Central memory CD4-positive, alpha-beta T cell (primary cell): ENCODE measurements around the gene PPP2R5C.

ENCODE experiments used
- DNase-seq: peaks from one replicate; pipeline ENCODE4 v3.0.0; 2022

Gene PPP2R5C

GRCh38 chr14:101895256-101895655 is 133.7 kb downstream of the PPP2R5C start:
- no peak for DNase-seq

- DNase-seq = no peak
These were observed 135.8 kb downstream of the PPP2R5C start for GRCh38 chr14:101897326-101897725.

GRCh38 chr14:101898416-101898815 is 136.9 kb downstream of the PPP2R5C start:
- DNase-seq = no peak

- DNase-seq = no peak
These were observed 137.8 kb downstream of the PPP2R5C start for GRCh38 chr14:101899263-101899662.

- no peak for DNase-seq
These were observed 138.7 kb downstream of the PPP2R5C start for GRCh38 chr14:101900253-101900652.

- DNase-seq = no peak
These were observed 141.6 kb downstream of the PPP2R5C start for GRCh38 chr14:101903111-101903561.

- no peak for DNase-seq
These were observed 144.1 kb downstream of the PPP2R5C start for GRCh38 chr14:101905614-101906013.

GRCh38 chr14:101906645-101907044 is 145.1 kb downstream of the PPP2R5C start:
- DNase-seq = no peak

GRCh38 chr14:101907619-101908018 is 146.1 kb downstream of the PPP2R5C start:
- no peak for DNase-seq

- DNase-seq = no peak
These were observed 147.3 kb downstream of the PPP2R5C start for GRCh38 chr14:101908795-101909194.

- no peak for DNase-seq
These were observed 148.0 kb downstream of the PPP2R5C start for GRCh38 chr14:101909371-101910096.

- no peak for DNase-seq
These were observed 151.3 kb downstream of the PPP2R5C start for GRCh38 chr14:101912841-101913240.

GRCh38 chr14:101914083-101914482 is 152.6 kb downstream of the PPP2R5C start:
- no peak for DNase-seq

- no peak for DNase-seq
These were observed 154.6 kb downstream of the PPP2R5C start for GRCh38 chr14:101915871-101916815.

- no peak for DNase-seq
These were observed 155.4 kb downstream of the PPP2R5C start for GRCh38 chr14:101916816-101917412.

GRCh38 chr14:101917413-101918017 is 156.0 kb downstream of the PPP2R5C start:
- no peak for DNase-seq

- no peak for DNase-seq
These were observed 156.8 kb downstream of the PPP2R5C start for GRCh38 chr14:101918065-101918989.

- DNase-seq = no peak
These were observed 158.8 kb downstream of the PPP2R5C start for GRCh38 chr14:101920271-101920670.

GRCh38 chr14:101922866-101923265 is 161.4 kb downstream of the PPP2R5C start:
- no peak for DNase-seq

GRCh38 chr14:101925152-101925551 is 163.6 kb downstream of the PPP2R5C start:
- no peak for DNase-seq

GRCh38 chr14:101926085-101926484 is 164.6 kb downstream of the PPP2R5C start:
- DNase-seq = no peak

GRCh38 chr14:101926620-101927019 is 165.1 kb downstream of the PPP2R5C start:
- DNase-seq = no peak
